Muscle of arm (tissue), 12 donors: Measurements from ENCODE around the gene LIN54. TPM values are rescaled to one million over a fixed set of nuclear protein-coding genes. Genes with fewer than 3 reads are reported as not detected.
A peak's percentile ranks its signal among the peaks of the same experiment; 100 is the strongest.
"Not testable (repeated sequence)": the region's sequence is repeated elsewhere in the genome, so short reads cannot be mapped to it uniquely, and the experiment has no call there.

ENCODE experiments used
- DNase-seq: peaks from one replicate; pipeline ENCODE4 v3.0.0-alpha.2; 2013
- polyA plus RNA-seq, 12 donors: library from polyadenylated mRNA; unstranded; fragments of 120-200 nt; gene quantifications; one replicate each; pipeline ENCODE4 v1.2.1, GENCODE V29; 2013; ENCODE audit not compliant: insufficient read length in 12 of 12

LIN54 gene
- polyA plus RNA-seq, 12 donors: 7.2 to 13.0 (median 10.6) TPM; not detected in 1

DNA sequence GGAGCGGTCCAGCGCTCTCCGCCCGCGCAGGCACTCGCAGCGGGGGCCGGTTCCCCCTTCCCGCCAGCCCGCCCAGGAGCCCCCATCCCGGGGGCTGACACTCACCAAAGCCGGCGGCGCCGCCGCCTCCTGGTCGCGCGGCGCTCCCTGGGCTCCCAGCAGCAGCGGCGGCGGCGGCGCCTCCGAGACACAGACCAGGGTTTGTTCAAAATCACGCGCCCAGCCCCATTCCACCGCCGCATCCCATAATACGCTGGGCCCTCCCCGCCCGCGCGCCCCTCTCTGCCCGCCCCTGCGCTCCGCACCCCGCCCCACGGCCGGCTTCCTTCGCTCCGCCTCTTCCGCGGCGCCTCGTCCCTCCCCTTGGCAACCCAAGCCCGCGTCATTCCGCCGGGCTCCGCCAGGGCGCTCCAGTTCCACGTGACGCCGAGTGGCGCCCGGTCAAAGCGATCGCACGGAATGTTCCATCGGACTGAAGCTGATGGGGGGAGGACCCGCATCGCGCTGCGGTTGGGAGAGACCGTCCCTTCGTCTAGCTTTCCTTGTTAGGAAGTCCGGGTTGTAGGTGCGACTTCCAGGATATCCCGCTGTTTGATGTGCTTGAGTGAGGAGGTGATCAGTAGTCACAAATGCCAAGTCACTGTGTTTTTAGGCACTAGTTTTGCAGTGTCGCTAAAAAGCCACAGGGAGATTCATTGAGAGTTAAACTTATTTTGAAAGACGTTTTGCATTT, 2.2 kb upstream of the LIN54 start:
- peak; percentile 99 for DNase-seq

DNA sequence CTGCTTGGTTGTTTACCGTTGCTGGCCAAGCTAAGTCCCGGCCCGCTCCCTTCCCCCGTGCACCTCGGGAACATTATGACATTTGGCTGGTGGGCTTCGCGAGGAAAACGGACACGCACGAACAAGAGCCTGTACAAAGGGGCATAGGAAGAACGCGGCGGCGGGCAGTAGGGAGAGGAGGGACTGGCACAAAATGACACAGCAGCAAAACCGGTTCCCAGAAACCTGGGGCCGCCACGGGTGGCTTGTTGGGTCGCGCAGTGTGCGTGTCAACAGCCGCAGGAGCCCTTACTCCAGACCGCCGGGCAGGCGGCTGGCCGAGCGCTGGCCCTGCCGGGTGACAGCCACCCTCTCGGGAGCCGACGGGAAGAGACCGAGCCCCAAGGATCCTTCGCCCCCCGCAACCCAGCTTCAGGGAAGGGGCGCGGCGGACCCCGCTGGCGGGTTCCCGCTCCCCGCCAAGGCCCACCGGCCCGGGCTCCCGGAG, 1.6 kb upstream of the LIN54 start:
- peak; percentile 24 for DNase-seq

DNA sequence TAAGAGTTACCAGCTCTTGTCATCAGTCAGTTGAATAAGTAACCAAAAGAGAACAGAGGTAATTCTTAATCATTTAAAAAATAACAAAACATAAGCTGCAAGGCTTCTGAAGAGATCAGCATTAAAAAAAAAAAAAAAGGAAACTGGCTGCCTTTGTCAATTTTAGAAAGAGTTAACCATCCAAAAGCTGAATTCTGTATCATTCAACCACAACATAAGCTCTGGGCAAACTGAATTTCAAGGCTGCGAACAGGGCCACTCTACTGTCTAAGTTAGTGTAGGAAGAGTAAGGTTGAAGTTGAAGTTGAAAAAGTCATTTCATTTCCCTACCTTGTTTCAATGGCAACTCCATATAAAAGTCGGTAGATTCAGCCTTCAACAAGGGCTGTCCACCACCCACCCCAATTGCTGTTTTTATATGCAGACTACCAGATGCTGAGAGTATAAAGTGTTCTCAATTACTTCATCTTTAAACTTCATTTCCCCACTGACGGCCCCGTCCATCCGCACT, 1.1 kb upstream of the LIN54 start:
- peak; percentile 5 for DNase-seq

DNA sequence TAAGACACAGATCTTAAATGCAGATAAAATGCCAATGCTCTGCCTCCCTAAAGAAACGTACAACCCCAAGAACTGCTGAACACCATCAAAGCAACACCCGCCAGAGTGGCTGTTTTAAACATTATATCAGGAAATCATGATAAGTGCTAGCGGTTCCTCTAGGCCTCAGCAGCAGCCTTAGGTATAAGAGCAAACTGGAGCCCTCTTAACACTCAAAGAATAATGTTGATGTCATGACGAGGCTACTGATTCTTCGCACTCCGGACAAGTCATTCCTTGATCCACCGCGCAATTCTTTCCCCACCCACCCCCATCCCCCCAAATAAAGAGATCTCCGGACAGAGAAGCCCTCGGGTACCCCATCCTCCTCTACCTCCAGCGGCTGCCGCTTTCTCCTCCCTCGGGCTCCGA, 507 bp downstream of the LIN54 start:
- no peak for DNase-seq

DNA sequence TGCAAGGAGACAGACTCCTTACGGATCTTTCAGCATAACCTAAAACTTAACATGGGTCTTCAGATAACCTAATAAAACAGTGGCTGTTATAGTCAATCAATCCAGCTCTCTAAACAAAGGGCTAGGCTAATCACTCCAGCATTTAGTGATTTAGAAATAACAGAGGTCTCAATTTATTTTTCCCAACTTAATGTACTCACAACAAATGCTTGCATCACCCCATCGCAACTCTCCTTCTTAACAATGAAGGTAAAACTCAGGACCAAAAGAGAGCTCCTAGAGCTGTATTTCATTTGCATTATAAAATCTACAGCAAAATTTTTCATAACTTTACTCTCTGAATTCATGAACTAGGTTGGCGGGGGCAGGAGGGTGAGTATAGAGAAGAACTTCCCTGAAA, 1.1 kb downstream of the LIN54 start:
- no peak for DNase-seq

DNA sequence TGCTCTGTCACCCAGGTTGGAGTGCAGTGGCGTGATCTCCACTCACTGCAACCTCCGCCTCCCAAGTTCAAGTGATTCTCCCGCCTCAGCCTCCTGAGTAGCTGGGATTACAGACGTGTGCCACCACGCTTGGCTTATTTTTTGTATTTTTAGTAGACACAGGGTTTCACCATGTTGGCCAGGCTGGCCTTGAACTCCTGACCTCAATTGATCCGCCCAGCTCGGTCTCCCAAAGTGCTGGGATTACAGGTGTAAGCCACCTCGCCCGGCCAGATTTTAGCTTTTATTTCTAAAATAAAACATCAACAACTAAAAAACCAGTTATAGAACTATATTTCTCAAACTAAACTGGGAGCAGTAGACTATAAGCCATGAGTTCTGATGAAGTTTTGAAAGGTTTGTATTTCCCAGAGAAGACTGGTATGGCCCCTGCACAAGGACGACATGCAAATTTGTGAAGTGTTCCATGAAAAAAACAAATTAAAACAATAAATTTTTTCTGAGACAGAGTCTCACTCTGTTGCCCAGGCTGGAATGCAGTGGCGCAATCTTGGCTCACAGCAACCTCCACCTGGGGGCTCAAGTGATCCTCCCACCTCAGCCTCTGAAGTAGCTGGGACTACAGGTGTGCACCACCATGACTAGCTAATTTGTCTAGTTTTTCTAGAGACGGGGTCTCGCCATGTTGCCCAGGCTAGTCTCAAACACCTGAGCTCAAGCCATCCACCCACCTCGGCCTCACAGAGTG, 7.4 kb downstream of the LIN54 start:
- not testable (repeated sequence) for DNase-seq

DNA sequence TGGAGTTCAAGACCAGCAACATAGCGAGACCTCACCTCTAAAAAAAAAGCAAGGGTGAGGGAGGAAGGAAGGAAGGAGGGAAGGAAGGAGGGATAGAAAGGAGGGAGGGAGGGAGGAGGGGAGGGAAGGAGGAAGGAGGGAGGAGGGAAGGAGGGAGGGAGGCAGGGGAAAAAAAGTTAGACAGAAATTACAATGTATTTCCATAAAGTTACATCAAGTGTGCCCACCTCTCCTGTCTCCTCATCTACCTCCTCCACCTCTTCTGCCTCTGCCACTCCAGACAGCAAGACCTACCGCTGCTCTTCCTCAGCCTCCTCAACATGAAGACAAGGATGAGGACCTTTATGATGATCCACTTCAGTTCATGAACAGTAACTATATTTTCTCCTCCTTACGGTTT, 8.3 kb downstream of the LIN54 start:
- no peak for DNase-seq

DNA sequence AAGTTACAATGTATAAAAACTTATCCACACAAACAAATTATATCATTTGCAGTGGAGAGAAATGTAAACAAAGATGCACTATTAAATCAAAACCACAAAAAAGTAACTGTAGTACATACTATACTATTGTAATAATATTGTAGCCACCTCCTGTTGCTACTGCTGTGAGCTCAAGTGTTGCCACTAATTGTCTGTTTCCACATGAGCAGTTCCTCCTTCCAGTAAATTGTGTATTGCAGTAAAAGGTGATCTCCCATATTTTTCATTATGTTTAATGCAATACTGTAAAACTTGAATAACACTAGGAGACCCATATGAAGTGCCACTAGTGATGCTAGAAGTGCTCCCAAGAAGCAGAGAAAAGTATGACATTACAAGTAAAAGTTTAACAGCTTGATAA, 11.7 kb downstream of the LIN54 start:
- no peak for DNase-seq

DNA sequence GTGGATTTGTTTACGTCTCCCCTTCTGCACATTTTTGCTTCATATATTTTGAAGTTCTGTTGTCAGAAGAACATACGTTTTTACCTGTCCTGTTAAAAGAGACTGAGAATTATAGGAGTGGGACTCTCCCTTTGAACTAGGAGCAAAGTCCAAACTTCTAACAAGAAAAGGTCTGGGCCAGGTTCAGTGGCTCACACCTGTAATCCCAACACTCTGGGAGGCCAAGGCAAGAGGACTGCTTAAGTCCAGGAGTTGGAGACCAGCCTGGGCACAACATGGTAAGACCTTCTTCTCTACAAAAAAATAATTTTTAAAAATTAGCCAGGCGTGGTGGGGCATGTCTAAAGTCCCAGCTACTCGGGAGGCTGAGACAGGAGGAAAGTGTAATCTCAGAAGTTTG, 15.8 kb downstream of the LIN54 start:
- DNase-seq: no peak

DNA sequence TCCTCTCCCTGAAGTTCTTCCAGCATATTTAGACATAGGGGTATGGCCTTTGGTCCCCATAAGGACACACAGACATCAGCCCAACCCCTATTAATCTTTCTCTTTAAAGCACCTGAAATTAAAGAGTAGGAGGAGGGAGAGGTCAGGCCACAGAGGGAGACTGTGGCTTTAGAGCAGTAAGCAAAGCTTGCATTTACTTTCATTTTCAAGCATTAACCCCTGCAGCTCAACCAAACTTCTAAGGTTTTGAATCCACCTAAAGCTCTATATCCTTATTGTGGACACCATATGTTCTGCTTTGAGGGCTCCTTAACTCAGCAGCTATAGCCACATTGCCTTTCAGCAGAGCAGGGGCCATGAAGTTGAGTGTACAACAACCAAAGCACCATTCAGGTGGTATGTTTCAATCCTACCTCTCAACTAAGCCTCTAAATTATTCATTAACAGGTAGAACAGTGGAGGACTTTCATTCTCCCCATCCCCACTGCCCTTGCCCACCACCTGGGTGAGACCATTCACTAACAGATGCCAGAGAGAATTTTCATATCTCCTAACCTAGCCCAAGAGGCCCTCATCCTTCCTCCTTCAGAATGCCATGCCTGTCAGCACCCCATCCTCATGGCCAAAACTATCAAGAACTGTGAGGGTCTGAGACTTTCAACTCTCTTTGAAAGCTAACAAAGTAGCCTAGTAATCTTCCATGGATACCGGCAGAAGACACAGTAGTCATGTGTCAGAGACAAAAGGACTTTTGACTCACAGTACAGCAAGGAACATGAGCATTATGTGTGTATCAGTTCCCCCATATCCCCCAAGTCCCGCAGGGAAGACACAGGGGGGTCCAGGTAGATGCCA, 20.8 kb downstream of the LIN54 start:
- no peak for DNase-seq

DNA sequence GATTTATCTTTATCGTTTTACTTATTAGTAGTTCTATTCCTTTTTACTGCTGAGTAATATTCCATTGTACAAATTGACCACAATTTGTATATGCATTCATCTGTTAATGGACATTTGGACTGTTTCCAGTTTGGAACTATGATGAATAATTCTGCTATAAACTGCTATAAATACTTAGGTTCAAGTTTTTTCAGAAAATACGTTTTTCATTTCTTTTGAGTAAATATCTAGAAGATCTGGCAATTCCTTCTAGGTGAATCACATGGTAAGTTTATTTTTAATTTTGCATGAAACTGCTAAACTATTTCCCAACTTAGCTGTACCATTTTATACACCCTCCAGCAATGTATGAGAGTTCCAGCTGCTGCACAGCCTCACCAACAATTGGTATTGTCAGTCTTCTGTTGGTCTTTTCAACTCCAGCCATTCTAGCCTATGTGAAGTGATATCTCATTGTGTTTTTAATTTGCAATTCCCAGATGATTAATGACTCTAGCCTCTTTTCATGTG, 22.2 kb downstream of the LIN54 start:
- no peak for DNase-seq

DNA sequence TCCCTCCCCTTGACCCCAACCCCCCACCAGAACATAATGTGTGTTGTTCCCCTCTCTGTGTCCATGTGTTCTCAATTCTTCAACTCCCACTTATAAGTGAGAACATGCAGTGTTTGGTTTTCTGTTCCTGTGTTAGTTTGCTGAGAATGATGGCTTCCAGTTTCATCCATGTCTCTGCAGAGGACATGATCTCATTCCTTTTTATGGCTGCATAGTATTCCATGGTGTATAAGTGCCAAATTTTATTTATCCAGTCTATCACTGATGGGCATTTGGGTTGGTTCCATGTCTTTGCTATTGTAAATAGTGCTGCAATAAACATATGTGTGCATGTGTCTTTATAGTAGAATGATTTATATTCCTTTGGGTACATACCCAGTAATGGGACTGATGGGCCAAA, 23.1 kb downstream of the LIN54 start:
- not testable (repeated sequence) for DNase-seq

DNA sequence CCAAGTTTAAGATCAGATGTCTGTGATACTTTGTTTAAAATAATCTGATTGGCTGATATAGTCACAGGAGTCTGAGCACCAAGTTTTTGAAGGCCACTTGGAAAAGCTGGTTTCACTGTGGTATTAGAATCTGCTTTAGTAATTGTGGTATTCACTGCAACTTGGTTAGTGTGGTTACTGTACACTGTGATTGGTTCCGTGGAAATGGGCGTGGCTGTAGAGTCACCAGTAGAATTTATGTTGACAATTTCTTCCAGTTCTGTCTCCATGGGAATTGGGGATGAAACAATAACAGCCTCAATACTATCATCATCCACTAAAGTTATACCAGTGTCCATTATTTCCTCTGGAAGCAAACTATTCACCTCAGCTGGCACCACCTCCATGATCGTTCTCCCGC, 26.2 kb downstream of the LIN54 start:
- DNase-seq: no peak

DNA sequence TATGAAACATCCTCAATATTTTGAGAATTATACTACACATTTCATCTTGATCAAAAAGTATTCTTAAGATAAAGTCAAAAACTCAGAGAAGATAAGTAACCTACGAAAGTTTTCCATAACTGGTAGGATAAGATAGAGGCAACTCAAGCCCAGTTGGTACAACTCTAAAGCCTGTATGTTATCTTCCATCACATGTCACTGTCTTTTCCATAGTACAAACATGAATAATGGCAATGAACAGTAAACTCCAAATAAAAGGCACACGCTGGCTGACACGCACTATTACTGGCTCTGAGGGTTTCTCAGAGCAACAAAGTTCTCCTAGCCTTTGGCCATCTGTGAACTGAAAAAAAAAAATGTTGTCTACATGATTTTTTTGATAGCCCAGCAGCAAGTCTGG, 27.2 kb downstream of the LIN54 start:
- DNase-seq: no peak

DNA sequence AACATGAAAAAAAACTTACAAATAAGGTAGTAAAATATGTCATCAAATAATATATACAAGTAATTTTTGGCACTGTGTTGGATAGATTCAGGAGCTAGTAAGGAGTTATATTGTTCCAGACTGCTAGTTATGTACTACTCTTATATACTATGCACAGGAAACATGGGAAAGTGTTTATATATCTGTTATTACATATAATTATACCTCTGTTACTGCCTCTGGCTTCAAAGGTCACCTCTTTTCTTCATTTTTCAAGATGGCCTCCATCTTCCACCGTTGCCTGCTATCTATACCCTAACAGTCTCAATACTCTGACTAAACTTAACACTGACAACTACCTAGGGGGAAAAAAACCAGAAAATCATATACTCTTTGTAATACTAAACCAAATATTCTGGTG, 29.5 kb downstream of the LIN54 start:
- no peak for DNase-seq

DNA sequence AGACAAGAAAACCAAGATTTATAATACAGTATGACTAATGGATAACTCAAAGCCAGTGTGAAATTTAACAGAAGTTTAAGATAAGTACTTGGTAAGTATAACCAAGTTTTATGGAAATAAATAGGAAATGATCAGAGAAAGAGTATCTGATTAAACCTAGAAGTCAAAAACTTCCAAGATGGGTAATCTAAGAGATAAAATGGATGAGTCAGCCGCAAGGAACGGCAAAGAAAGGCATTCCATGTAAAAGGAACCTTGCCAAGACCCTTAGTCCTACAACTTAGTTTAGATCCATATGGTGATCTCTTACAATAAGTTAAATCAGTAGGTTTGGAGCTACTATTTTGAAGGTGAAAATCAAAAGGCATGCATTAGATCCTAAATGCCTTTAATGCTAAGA, 34.8 kb downstream of the LIN54 start:
- DNase-seq: no peak

DNA sequence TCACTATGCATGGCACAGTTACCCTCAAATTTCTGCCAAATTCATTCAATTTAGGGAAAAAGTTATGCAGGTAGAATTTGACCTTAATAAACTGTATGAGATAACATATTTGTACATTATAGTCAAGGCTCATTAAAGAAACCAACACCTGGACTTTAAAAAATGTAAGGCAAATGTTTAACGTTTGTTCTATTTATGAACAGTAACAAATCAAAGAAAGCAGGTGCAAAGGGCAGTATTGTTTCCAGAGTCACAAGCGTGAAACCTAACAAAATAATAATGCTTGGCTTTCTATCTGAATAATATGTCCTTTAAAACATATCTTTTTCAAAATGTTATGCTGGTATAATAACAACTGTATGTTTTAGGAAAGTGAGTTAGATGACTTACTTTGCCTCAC, 41.2 kb downstream of the LIN54 start:
- DNase-seq: no peak

DNA sequence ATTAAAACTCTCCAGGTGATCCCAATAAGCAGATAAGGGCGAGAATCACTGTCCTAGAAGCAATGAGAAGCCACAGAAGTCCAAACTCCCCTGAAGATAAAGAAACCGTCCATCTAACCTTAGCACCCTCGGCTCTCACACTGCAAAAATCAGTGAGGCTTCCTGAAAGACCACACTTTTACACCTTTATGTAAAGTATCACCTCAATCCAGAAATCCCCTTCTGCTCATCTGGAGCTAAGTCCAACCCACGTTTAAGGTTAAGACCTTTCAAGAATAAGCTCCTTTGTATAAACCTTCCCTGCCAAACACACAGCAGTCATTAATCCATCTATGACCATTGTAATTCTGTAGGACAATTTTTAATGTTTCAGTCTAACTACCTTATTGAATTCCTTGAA, 41.7 kb downstream of the LIN54 start:
- DNase-seq: no peak

DNA sequence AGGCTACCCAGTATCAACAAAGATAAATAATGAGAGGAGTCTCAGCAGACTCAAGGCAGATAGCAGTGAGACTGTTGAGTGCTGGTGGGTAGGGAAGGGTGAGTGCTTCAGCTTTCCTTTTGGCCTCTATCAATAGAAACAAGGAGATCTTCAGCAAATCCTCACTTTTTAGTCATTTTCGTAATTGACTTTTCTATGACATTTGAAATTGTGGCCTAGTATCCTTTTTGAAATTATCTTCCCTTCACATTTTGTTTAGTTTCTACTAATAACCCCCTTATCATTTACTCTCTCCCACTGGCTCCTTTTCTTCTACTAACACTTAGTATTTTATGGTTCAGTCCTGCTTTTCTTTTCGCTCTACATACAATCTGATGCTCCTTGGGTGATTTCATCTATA, 44.9 kb downstream of the LIN54 start:
- no peak for DNase-seq

DNA sequence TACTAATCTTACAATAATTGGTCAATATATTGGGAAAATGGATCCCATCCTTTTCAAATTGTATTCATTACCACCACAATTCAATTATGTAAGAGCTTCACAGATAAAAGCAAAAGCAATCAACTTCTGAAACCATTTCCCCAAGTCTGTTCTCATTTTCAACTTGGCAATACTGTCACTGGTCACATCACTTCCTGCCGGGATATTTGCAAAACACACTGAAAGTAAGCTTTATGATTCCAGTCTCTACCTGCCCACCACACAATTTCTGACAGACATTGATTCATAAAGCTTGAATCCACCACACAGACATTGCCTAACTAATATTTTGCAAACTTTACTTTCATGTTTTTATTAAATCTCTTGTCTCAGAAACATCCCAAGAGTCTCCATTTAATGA, 53.6 kb downstream of the LIN54 start:
- no peak for DNase-seq

DNA sequence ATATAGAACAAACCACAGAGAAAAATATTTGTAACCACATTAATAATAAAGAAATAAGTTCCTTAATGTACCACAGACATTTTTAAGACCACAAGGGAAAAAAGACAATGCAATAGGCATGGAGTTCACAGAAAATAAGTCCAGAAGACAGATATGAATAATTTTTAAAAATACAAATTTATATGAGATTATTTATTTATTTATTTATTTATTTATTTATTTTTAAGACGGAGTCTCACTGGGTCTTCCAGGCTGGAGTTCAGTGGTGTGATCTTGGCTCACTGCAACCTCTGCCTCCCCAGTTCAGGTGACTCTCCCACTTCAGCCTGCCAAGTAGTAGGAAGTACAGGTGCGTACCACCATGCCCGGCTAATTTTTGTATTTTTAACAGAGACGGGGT, 56.4 kb downstream of the LIN54 start:
- no peak for DNase-seq

DNA sequence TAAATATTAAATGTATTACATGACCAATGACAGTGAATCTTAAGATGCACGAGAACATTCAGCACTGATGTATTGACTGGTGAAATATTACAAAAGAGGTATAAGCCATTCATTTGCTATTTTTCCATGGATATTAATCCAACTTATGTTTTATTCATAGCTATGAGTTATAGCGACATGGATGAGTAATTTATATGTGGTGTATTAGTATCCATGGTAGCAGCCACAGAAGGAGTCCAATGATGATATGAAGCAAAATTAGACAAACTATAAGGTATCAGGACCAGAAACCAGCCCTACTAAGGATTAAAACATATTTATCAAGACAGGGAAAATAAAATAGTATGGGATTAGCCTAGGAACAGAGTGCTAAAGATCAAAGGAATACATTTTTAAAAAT, 59.4 kb downstream of the LIN54 start:
- DNase-seq: no peak
